ENCODE measurements around the gene RPL34.

GRCh38 chr4:108620101-108620932 lies at the start of gene RPL34:
- TF ChIP-seq SUZ12 (IDR thresholded peaks at IDR 0.05; ENCODE audit: low read length), result no peak
- TF ChIP-seq POLR2A (IDR thresholded peaks at IDR 0.05; ENCODE audit: control extremely low read depth in 1 of 2, low read depth in 2 of 2, low read length in 2 of 2), result peak; percentile 92 to 99
- no peak for TF ChIP-seq CTCF (IDR thresholded peaks at IDR 0.05; ENCODE audit: control extremely low read depth in 1 of 3, insufficient read depth in 1 of 3, low read depth in 1 of 3, low read length in 3 of 3)
- no peak for TF ChIP-seq CBX5 (IDR thresholded peaks at IDR 0.05; ENCODE audit: low read depth, low read length)
- TF ChIP-seq EP300 (IDR thresholded peaks at IDR 0.05; ENCODE audit: borderline replicate concordance in 1 of 2, low read depth in 2 of 2, low read length in 2 of 2), result no peak
- peak; percentile 87 for TF ChIP-seq GABPA (IDR thresholded peaks at IDR 0.05; ENCODE audit: borderline replicate concordance, insufficient read depth, low read length)

Measured in H1 (cell line).